Liver (tissue), 9 donors: Measurements from ENCODE around the gene ITGA2. TPM values are rescaled to one million over a fixed set of nuclear protein-coding genes. Genes with fewer than 3 reads are reported as not detected.

Experiments used
- DNase-seq: peaks from one replicate; pipeline ENCODE4 v3.0.0-alpha.2; 2017; ENCODE audit warnings: low spot score
- H3K27ac ChIP-seq, 2 donors: one replicate each; pipeline ENCODE4 v1.7.0; 2013; ENCODE audit warnings: inconsistent platforms in 2 of 2, low read length in 2 of 2, control low read depth in 1 of 2, low read depth in 1 of 2, mild to moderate bottlenecking in 1 of 2
- H3K27me3 ChIP-seq, 4 donors: one replicate each; pipeline versions ENCODE4 v1.6.1 to v1.7.0; 2013; ENCODE audit warnings: low read length in 3 of 4, inconsistent platforms in 1 of 4, mild to moderate bottlenecking in 1 of 4, moderate library complexity in 1 of 4; ENCODE audit not compliant: control insufficient read depth in 4 of 4, insufficient read depth in 4 of 4
- H3K36me3 ChIP-seq, 4 donors: one replicate each; pipeline versions ENCODE4 v1.6.1 to v1.7.0; 2013; ENCODE audit warnings: low read length in 3 of 4, mild to moderate bottlenecking in 3 of 4, low read depth in 1 of 4, moderate library complexity in 1 of 4; ENCODE audit not compliant: control insufficient read depth in 4 of 4, insufficient read depth in 3 of 4
- H3K4me1 ChIP-seq, 4 donors: one replicate each; pipeline versions ENCODE4 v1.6.1 to v1.7.0; 2013; ENCODE audit warnings: low read length in 3 of 4, mild to moderate bottlenecking in 3 of 4, moderate library complexity in 1 of 4; ENCODE audit not compliant: control insufficient read depth in 4 of 4, insufficient read depth in 4 of 4
- H3K4me3 ChIP-seq, 3 donors: one replicate each; pipeline versions ENCODE4 v1.6.1 to v1.7.0; 2013; ENCODE audit warnings: low read length in 3 of 3, control low read depth in 1 of 3, low read depth in 1 of 3, mild to moderate bottlenecking in 1 of 3
- H3K9ac ChIP-seq, 2 donors: one replicate each; pipeline ENCODE4 v1.7.0; 2013; ENCODE audit warnings: low read length in 2 of 2, mild to moderate bottlenecking in 2 of 2, moderate library complexity in 2 of 2, control low read depth in 1 of 2, low read depth in 1 of 2
- H3K9me3 ChIP-seq, 4 donors: one replicate each; pipeline versions ENCODE4 v1.6.1 to v1.7.0; 2013; ENCODE audit warnings: low read length in 3 of 4; ENCODE audit not compliant: control insufficient read depth in 4 of 4
- ATF3 ChIP-seq: IDR thresholded peaks from 2 replicates; pipeline ENCODE4 v1.6.1; 2016; ENCODE audit warnings: antibody characterized with exemption
- CTCF ChIP-seq: fragments of 150-350 bp; IDR thresholded peaks from 2 replicates; pipeline ENCODE4 v1.5.1; 2017; ENCODE audit warnings: improper control_type of control experiment, low read depth, low read length; ENCODE audit not compliant: missing input control
- FOXA2 ChIP-seq: IDR thresholded peaks from 2 replicates; pipeline ENCODE4 v1.6.1; 2016; ENCODE audit warnings: antibody characterized with exemption
- GABPA ChIP-seq, 2 donors: IDR thresholded peaks in 1 of 2; conservative IDR thresholded peaks in 1 of 2; 2 replicates each; pipeline ENCODE4 v1.6.1; 2016; ENCODE audit warnings: antibody characterized with exemption in 2 of 2, mild to moderate bottlenecking in 1 of 2, moderate library complexity in 1 of 2
- HNF4A ChIP-seq, 2 donors: conservative IDR thresholded peaks; 2 replicates each; pipeline ENCODE4 v1.6.1; 2016; ENCODE audit warnings: antibody characterized with exemption in 2 of 2, mild to moderate bottlenecking in 2 of 2
- HNF4G ChIP-seq: IDR thresholded peaks from 2 replicates; pipeline ENCODE4 v1.6.1; 2016; ENCODE audit warnings: antibody characterized with exemption
- NR2F2 ChIP-seq: IDR thresholded peaks from 2 replicates; pipeline ENCODE4 v1.6.1; 2016; ENCODE audit warnings: antibody characterized with exemption
- RAD21 ChIP-seq, 2 donors: IDR thresholded peaks; 2 replicates each; pipeline ENCODE4 v1.6.1; 2016; ENCODE audit warnings: antibody characterized with exemption in 2 of 2, mild to moderate bottlenecking in 2 of 2
- RXRA ChIP-seq, 2 donors: IDR thresholded peaks; 2 replicates each; pipeline ENCODE4 v1.6.1; 2017 to 2018; ENCODE audit warnings: antibody characterized with exemption in 2 of 2, mild to moderate bottlenecking in 1 of 2
- SP1 ChIP-seq: IDR thresholded peaks from 2 replicates; pipeline ENCODE4 v1.6.1; 2018; ENCODE audit warnings: antibody characterized with exemption, mild to moderate bottlenecking
- TAF1 ChIP-seq: conservative IDR thresholded peaks from 2 replicates; pipeline ENCODE4 v1.6.1; 2016; ENCODE audit warnings: antibody characterized with exemption, mild to moderate bottlenecking
- WGBS: extraction: QIAGEN DNeasy Blood & Tissue Kit; methylation state at CpG from one replicate; pipeline ENCODE4 v1.1.7; 2013; 5-methylcytosine and 5-hydroxymethylcytosine counted together
- polyA plus RNA-seq, 2 donors: library from polyadenylated mRNA; stranded (reverse) in 1 of 2; unstranded in 1 of 2; fragments of 200-250 nt in 1 of 2; fragments of >200 nt in 1 of 2; fragmentation: Nextera tagmentation in 1 of 2; extraction: Ambion mirVana in 1 of 2; gene quantifications; one replicate each; pipeline versions ENCODE4 v1.2.1 to v1.2.3, GENCODE V29; 2013 to 2015
- total RNA-seq, 2 donors: library from RNA; depleted of rRNA; stranded (reverse); fragments of >200 nt; gene quantifications; one replicate each; pipeline ENCODE4 v1.2.3, GENCODE V29; 2014
- TF ChIP-seq, protein P1 (sequence below): IDR thresholded peaks from 2 replicates; pipeline ENCODE4 v1.6.1; 2016; ENCODE audit warnings: antibody characterized with exemption
- TF ChIP-seq, protein P2 (sequence below): IDR thresholded peaks from 2 replicates; pipeline ENCODE4 v1.6.1; 2016; ENCODE audit warnings: antibody characterized with exemption, mild to moderate bottlenecking
- TF ChIP-seq, protein P3 (sequence below): IDR thresholded peaks from 2 replicates; pipeline ENCODE4 v1.6.1; 2016; ENCODE audit warnings: antibody characterized with exemption
- donor health status: healthy.
- donor health status: healthy.
- donor health status: healthy.
- donor health status: healthy.
- donor health status: healthy.

Gene ITGA2
- total and polyA plus RNA-seq, 4 donors: 0.12 to 0.61 (median 0.33) TPM

DNA sequence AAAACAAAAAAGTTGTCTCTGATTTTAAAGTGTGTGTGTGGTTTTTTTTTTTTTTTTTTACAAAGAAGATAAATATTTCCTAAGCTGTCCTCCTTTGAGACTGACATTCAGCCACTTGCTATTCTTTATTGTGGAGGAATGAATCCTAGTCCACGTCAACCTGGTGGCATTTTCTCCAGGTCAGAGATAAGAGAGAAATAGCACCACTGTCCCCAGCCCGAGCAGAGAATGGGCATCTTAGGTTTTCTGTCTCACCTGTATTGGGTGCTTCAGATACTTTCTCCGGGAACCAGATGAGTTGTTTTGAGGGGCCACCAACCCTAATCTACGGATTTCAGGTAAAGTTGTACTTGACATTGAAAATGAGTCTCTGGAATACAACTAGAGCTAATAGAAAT is 1.4 kb downstream of the ITGA2 start:
- Histone ChIP-seq H3K27ac (no peak overlapping the region), H3K4me3 (no peak overlapping the region), H3K27me3 (peaks cover 0 to 4% (median 0%) of the 10 kb centered on the region in 4 donors), H3K36me3 (no peaks in the 10 kb centered on the region), H3K4me1 (peaks cover 0 to 16% (median 9%) of the 10 kb centered on the region in 4 donors), H3K9ac (no peak overlapping the region), H3K9me3 (no peaks in the 10 kb centered on the region)
- no peak for DNase-seq
- WGBS: 63% methylated on average over 4 of the region's 4 CpGs
- no peak for TF ChIP-seq HNF4G
- TF ChIP-seq, protein P1, sequence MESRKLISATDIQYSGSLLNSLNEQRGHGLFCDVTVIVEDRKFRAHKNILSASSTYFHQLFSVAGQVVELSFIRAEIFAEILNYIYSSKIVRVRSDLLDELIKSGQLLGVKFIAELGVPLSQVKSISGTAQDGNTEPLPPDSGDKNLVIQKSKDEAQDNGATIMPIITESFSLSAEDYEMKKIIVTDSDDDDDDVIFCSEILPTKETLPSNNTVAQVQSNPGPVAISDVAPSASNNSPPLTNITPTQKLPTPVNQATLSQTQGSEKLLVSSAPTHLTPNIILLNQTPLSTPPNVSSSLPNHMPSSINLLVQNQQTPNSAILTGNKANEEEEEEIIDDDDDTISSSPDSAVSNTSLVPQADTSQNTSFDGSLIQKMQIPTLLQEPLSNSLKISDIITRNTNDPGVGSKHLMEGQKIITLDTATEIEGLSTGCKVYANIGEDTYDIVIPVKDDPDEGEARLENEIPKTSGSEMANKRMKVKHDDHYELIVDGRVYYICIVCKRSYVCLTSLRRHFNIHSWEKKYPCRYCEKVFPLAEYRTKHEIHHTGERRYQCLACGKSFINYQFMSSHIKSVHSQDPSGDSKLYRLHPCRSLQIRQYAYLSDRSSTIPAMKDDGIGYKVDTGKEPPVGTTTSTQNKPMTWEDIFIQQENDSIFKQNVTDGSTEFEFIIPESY: no peak
- TF ChIP-seq GABPA (IDR thresholded peaks at IDR 0.05 in 1 of 2, conservative IDR thresholded peaks at IDR 0.05 in 1 of 2): no peak
- no peak for TF ChIP-seq TAF1
- no peak for TF ChIP-seq CTCF
- TF ChIP-seq, protein P2, sequence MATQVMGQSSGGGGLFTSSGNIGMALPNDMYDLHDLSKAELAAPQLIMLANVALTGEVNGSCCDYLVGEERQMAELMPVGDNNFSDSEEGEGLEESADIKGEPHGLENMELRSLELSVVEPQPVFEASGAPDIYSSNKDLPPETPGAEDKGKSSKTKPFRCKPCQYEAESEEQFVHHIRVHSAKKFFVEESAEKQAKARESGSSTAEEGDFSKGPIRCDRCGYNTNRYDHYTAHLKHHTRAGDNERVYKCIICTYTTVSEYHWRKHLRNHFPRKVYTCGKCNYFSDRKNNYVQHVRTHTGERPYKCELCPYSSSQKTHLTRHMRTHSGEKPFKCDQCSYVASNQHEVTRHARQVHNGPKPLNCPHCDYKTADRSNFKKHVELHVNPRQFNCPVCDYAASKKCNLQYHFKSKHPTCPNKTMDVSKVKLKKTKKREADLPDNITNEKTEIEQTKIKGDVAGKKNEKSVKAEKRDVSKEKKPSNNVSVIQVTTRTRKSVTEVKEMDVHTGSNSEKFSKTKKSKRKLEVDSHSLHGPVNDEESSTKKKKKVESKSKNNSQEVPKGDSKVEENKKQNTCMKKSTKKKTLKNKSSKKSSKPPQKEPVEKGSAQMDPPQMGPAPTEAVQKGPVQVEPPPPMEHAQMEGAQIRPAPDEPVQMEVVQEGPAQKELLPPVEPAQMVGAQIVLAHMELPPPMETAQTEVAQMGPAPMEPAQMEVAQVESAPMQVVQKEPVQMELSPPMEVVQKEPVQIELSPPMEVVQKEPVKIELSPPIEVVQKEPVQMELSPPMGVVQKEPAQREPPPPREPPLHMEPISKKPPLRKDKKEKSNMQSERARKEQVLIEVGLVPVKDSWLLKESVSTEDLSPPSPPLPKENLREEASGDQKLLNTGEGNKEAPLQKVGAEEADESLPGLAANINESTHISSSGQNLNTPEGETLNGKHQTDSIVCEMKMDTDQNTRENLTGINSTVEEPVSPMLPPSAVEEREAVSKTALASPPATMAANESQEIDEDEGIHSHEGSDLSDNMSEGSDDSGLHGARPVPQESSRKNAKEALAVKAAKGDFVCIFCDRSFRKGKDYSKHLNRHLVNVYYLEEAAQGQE: no peak
- TF ChIP-seq HNF4A (conservative IDR thresholded peaks at IDR 0.05): no peak
- TF ChIP-seq FOXA2: no peak
- TF ChIP-seq RAD21 (IDR thresholded peaks at IDR 0.05): no peak

DNA sequence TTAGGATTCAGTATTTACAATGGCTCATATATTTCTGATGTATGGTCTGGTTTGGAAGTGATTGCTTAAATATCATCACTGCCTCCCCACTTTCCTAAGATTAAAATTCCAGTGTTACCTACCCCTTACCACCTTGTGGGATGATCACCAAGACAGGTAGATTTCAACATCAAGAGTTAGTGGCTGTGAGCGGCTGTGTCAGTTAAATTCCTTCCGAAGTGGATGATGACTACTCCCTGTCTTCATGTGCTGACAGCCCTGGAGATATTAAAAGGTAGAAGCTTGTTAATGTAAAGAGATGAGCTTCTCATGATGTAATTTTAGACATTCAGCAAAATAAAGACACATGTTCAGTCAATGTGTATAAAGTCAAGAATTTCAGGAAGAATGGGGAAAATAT is 4.2 kb downstream of the ITGA2 start:
- H3K36me3 ChIP-seq: no peaks in the 10 kb centered on the region
- H3K27me3 ChIP-seq: peaks cover 0 to 4% (median 0%) of the 10 kb centered on the region in 4 donors
- TF ChIP-seq, protein P1: no peak
- TF ChIP-seq, protein P3, sequence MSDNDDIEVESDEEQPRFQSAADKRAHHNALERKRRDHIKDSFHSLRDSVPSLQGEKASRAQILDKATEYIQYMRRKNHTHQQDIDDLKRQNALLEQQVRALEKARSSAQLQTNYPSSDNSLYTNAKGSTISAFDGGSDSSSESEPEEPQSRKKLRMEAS: no peak
- TF ChIP-seq SP1 (no peak), RAD21 (IDR thresholded peaks at IDR 0.05) (no peak), NR2F2 (no peak), HNF4A (conservative IDR thresholded peaks at IDR 0.05) (no peak), RXRA (IDR thresholded peaks at IDR 0.05) (no peak), ATF3 (no peak), HNF4G (no peak), GABPA (IDR thresholded peaks at IDR 0.05 in 1 of 2, conservative IDR thresholded peaks at IDR 0.05 in 1 of 2) (no peak), CTCF (no peak), FOXA2 (no peak)
- 96% methylated on average over 2 of the region's 2 CpGs for WGBS
- no peak overlapping the region for H3K27ac ChIP-seq
- H3K4me1 ChIP-seq: peaks cover 0 to 16% (median 9%) of the 10 kb centered on the region in 4 donors
- no peak overlapping the region for H3K9ac ChIP-seq
- no peak for DNase-seq
- H3K4me3 ChIP-seq: no peak overlapping the region
- H3K9me3 ChIP-seq: no peaks in the 10 kb centered on the region
